Fibroblast of villous mesenchyme (primary cell): ENCODE results near the gene NTM. TPM values are rescaled to one million over a fixed set of nuclear protein-coding genes. Genes with fewer than 3 reads are reported as not detected.

ENCODE experiments used
- DNase-seq: peaks from one replicate; pipeline ENCODE4 v3.0.0-alpha.2; 2010; ENCODE audit warnings: low read depth
- H3K4me3 ChIP-seq: 2 replicates; pipeline ENCODE4 v1.5.1; 2011; ENCODE audit warnings: low read depth, mild to moderate bottlenecking, low read length
- total RNA-seq: library from RNA; depleted of rRNA; stranded (reverse); fragments of >200 nt; gene quantifications from 2 replicates; pipeline ENCODE4 v1.2.3, GENCODE V29; 2012
- TF ChIP-seq, protein P1 (sequence below): IDR thresholded peaks from 2 replicates; pipeline ENCODE4 v1.5.1; 2012; ENCODE audit warnings: low read depth, mild to moderate bottlenecking, low read length; ENCODE audit not compliant: insufficient read depth

The NTM gene
- total RNA-seq, 1 donor: 7.3 TPM

DNA sequence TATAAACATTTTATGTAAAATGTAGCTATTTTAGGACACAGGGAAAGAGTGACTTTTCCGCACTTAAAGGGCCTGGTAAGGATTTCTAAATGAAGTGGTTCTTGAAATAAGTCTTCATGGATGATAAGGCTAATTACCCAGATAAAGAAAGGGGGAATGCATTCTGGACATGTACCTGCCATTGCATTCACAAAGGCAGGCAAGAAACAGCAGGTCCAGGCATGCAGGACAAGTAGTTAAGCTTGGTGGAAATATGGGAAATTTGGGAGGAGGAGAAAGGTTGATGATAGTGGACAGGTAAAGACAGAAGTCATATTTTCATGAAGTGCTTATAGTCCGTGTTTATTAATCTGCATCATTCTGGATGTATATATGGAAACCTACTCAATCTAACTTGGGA lies 621.2 kb downstream of the NTM start:
- no peak for DNase-seq
- no peak overlapping the region for H3K4me3 ChIP-seq
- TF ChIP-seq, protein P1, sequence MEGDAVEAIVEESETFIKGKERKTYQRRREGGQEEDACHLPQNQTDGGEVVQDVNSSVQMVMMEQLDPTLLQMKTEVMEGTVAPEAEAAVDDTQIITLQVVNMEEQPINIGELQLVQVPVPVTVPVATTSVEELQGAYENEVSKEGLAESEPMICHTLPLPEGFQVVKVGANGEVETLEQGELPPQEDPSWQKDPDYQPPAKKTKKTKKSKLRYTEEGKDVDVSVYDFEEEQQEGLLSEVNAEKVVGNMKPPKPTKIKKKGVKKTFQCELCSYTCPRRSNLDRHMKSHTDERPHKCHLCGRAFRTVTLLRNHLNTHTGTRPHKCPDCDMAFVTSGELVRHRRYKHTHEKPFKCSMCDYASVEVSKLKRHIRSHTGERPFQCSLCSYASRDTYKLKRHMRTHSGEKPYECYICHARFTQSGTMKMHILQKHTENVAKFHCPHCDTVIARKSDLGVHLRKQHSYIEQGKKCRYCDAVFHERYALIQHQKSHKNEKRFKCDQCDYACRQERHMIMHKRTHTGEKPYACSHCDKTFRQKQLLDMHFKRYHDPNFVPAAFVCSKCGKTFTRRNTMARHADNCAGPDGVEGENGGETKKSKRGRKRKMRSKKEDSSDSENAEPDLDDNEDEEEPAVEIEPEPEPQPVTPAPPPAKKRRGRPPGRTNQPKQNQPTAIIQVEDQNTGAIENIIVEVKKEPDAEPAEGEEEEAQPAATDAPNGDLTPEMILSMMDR: no peak

DNA sequence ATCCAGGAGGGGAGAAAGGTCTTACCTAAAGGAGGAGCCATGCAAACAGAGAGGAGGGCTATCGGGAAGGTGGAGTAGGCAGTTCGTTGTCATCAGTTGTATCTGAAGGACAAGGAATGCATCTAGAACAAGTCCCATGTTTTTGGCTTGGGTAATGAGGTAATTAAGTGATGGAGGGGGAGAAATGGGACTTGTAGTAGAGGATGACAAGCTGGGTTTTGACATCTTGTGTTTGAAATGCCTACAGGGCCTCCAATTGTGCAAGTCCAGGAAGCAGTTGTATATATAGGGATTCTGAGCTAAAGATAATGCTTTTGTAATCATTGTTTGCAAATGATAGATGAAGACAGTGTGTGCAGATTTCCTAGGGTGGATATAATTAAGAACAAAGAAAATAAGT lies 622.8 kb downstream of the NTM start:
- DNase-seq: peak; percentile 33
- H3K4me3 ChIP-seq: no peak overlapping the region
- TF ChIP-seq, protein P1: no peak

DNA sequence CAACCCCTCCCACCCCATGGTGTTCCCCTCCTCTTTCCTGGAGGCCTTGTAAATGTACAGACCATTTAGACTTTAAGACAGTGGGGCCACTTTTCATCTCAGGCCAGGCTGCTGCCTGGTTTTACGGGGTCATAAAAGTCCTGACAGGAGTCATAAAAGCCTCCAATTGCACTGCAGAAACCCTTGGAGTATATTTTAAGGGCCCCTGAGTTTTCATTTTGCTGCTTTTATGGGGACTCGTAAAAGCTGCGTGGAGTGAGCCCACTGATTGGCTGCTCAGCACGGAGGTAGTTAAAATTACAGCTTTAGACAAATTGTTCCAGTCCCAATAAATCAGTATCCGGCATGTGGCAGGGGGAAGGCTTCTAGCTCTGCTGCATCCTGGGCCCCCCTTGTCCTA lies 627.6 kb downstream of the NTM start:
- peak; percentile 78 for DNase-seq
- TF ChIP-seq, protein P1: no peak

DNA sequence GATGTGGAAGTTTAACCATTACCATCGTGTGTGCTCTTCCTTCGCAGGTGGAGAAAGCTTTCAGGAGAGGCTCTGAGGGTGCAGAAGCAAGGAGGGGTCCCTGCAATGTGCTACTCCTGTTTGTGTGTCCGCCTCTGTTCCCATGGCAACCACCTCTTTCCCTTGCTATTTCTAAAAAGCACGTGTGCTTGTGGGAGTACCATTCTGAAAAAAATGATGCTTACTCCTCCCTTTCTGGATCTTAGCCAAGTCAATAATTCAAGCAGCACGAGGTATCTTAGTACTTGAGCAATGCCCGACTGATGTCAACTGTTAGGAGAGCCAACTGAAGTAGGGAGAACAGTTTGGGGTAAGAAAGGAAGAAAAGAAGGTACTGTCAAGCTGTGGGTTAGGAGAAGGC lies 628.7 kb downstream of the NTM start:
- DNase-seq: peak; percentile 28
- TF ChIP-seq, protein P1: no peak
- no peak overlapping the region for H3K4me3 ChIP-seq

More for the DNA sequence above, 627.6 kb downstream of the NTM start:
- H3K4me3 ChIP-seq: no peak overlapping the region

DNA sequence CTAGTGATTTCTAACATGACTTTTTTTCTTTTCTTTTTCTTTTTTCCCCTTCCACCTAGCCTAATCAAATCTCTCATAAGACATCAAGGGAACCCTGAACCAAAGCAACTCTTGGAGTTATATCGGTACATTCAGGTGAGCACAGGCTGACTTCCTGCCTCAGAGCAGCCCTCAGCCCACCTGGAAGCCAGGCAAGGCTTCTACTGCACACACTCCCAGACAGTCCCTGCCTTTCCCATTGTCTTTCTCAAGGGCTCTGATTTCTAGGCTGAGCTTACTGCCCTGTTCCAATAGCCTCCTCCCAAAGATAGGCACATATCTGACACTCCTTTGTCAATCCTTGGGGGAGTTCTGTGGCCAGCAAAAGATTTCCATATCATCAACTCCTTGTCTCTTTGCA lies 629.5 kb downstream of the NTM start:
- no peak overlapping the region for H3K4me3 ChIP-seq
- no peak for DNase-seq
- TF ChIP-seq, protein P1: no peak

DNA sequence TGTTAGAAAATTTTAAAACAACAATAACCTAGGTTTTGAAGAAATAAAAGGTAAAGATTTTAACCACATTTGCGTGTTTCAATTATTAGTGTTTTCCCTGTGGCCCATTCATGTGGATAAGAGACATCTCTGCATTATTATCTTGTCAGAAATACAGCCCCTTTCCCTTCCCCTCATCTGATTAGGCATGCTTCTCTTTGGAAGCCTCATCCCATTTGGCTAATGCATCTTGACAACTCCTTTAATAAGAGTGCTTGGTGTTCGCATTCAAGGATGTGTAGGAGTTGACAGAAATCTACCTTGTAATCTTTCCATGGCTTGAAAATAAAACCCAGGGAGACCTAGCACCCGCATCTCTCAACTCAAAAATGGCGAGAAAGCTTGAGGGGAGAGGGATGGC lies 635.5 kb downstream of the NTM start:
- no peak for DNase-seq
- TF ChIP-seq, protein P1: no peak
- no peak overlapping the region for H3K4me3 ChIP-seq

DNA sequence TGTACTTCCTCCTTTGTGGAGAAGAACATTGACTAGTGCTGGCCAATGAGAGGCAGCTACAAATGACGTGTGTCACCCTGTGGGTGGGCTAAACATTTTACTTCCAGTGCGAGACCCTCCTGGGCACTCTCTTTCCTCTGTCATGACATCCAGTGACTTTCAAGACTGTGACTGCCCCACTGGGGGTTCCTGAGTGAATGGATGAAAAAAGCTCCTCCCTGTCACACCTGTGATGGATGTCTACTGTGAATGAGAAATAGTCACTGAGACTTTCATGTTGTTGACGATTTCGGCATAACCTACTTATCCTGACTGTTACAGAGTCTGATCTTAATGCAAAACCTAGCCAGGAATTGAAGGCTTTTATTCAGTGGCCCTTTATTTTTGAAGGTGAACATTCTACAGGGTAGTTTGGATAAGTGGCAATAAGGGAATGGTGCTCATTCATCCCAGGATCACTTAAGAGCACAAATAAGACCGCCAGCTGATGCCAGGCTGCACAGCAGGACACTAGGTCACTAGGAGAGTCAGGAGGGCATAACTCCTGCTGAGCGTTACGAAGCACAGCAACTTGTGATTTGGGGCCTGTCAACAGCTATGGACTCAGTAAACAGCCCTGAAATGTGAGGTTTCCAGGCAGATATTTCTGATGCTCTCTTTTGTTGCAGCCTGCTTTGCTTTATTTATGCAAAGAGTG lies 636.6 kb downstream of the NTM start:
- TF ChIP-seq, protein P1: no peak
- H3K4me3 ChIP-seq: no peak overlapping the region
- DNase-seq: no peak
